ENCODE results near the gene NUDT16.

GRCh38 chr3:131405411-131405810, 23.8 kb downstream of the NUDT16 start:
- TF ChIP-seq CTCF (conservative IDR thresholded peaks at IDR 0.05 in 1 of 2, IDR thresholded peaks at IDR 0.05 in 1 of 2; ENCODE audit: extremely low read depth in 1 of 2, insufficient read depth in 1 of 2, low read depth in 1 of 2, low read length in 2 of 2) (no peak), EZH2 (IDR thresholded peaks at IDR 0.05; ENCODE audit: borderline replicate concordance, low read length) (no peak)

Data from mammary epithelial cell (primary cell).